HepG2 (cell line): ENCODE data around the gene DOC2A. TPM values are rescaled to one million over a fixed set of nuclear protein-coding genes. Genes with fewer than 3 reads are reported as not detected.

Source experiments
- BHLHE40 ChIP-seq: IDR thresholded peaks from 2 replicates; pipeline ENCODE4 v1.6.1; 2011; ENCODE audit warnings: low read length, improper control_type of control experiment
- ETV6 ChIP-seq: sonication (generic); formaldehyde crosslinking; conservative IDR thresholded peaks from 2 replicates; pipeline ENCODE4 v1.4.0; 2020; ENCODE audit warnings: missing genetic modification reagents
- GPN1 ChIP-seq: sonication (generic); formaldehyde crosslinking; IDR thresholded peaks from 2 replicates; pipeline ENCODE4 v1.5.1; 2020; ENCODE audit warnings: missing genetic modification reagents, borderline replicate concordance
- KDM5A ChIP-seq: fragments of 200-600 bp; sonication (generic); IDR thresholded peaks from 2 replicates; pipeline ENCODE4 v1.7.0; 2018; ENCODE audit warnings: antibody characterized with exemption, mild to moderate bottlenecking, low read length, borderline replicate concordance
- KLF12 ChIP-seq: sonication (generic); formaldehyde crosslinking; IDR thresholded peaks from 2 replicates; pipeline ENCODE4 v1.4.0; 2020; ENCODE audit warnings: missing genetic modification reagents, borderline replicate concordance
- KLF16 ChIP-seq, 2 experiments: sonication (generic) in 1 of 2; formaldehyde crosslinking in 1 of 2; IDR thresholded peaks; 2 replicates each; pipeline versions ENCODE4 v1.6.1 to v1.8.0; 2016 to 2023; ENCODE audit warnings: missing genetic modification reagents in 2 of 2, missing compliant biosample characterization in 1 of 2
- MIER3 ChIP-seq: IDR thresholded peaks from 2 replicates; pipeline ENCODE4 v1.6.1; 2016; ENCODE audit warnings: missing compliant biosample characterization, borderline replicate concordance
- MTA1 ChIP-seq: sonication (generic); formaldehyde crosslinking; IDR thresholded peaks from 2 replicates; pipeline ENCODE4 v1.4.0; 2020; ENCODE audit warnings: missing genetic modification reagents, mild to moderate bottlenecking, borderline replicate concordance
- PHF20 ChIP-seq: sonication (generic); formaldehyde crosslinking; IDR thresholded peaks from 2 replicates; pipeline ENCODE4 v1.5.0; 2020; ENCODE audit warnings: mild to moderate bottlenecking, missing genetic modification reagents
- STAG1 ChIP-seq: sonication (generic); formaldehyde crosslinking; IDR thresholded peaks from 2 replicates; pipeline ENCODE4 v1.4.0; 2020; ENCODE audit warnings: missing genetic modification reagents
- TCF12 ChIP-seq, 2 experiments: fragments of 450-650 bp in 1 of 2; sonication (generic) in 1 of 2; formaldehyde crosslinking in 1 of 2; IDR thresholded peaks; 2 replicates each; pipeline versions ENCODE4 v1.6.1 to v1.8.0; 2017 to 2022; ENCODE audit warnings: antibody characterized with exemption in 1 of 2, mild to moderate bottlenecking in 1 of 2, missing genetic modification reagents in 1 of 2, moderate library complexity in 1 of 2
- ZIK1 ChIP-seq: sonication (generic); formaldehyde crosslinking; IDR thresholded peaks from 2 replicates; pipeline ENCODE4 v1.5.0; 2020; ENCODE audit warnings: mild to moderate bottlenecking, low read depth, missing genetic modification reagents, borderline replicate concordance
- ZNF205 ChIP-seq: IDR thresholded peaks from 2 replicates; pipeline ENCODE4 v1.6.1; 2018; ENCODE audit warnings: missing biosample characterization, missing genetic modification reagents
- ZNF468 ChIP-seq: sonication (generic); formaldehyde crosslinking; IDR thresholded peaks from 2 replicates; pipeline ENCODE4 v1.8.0; 2022; ENCODE audit warnings: mild to moderate bottlenecking, moderate library complexity, missing genetic modification reagents
- ZNF619 ChIP-seq: sonication (generic); formaldehyde crosslinking; IDR thresholded peaks from 2 replicates; pipeline ENCODE4 v1.4.0; 2020; ENCODE audit warnings: mild to moderate bottlenecking, missing genetic modification reagents
- ZNF773 ChIP-seq: sonication (generic); formaldehyde crosslinking; IDR thresholded peaks from 2 replicates; pipeline ENCODE4 v1.4.0; 2020; ENCODE audit warnings: missing genetic modification reagents, borderline replicate concordance
- polyA plus RNA-seq, 8 experiments: library from polyadenylated mRNA; depleted of rRNA in 3 of 8; stranded (reverse) in 7 of 8; unstranded in 1 of 8; fragments of >200 nt; fragmentation: Illumina TruSeq in 4 of 8; extraction: Trizol in 4 of 8; gene quantifications; 2 replicates each; pipeline versions ENCODE4 v1.2.1 to v1.2.3, GENCODE V29; 2011 to 2016; ENCODE audit warnings: low read depth in 4 of 8, missing spikeins in 1 of 8, mixed read lengths in 1 of 8; ENCODE audit not compliant: insufficient read depth in 1 of 8
- total RNA-seq, 5 experiments: library from RNA; depleted of rRNA; stranded (reverse); fragments of >200 nt; fragmentation: Illumina TruSeq; extraction: Trizol; gene quantifications; 2 replicates each; pipeline ENCODE4 v1.2.3, GENCODE V29; 2016; ENCODE audit warnings: low read depth in 1 of 5
- TF ChIP-seq, protein P1 (sequence below): sonication (generic); IDR thresholded peaks from 2 replicates; pipeline ENCODE4 v1.6.1; 2016; ENCODE audit warnings: low read depth, borderline replicate concordance
- TF ChIP-seq, protein P2 (sequence below): sonication (generic); formaldehyde crosslinking; IDR thresholded peaks from 2 replicates; pipeline ENCODE4 v1.4.0; 2020; ENCODE audit warnings: mild to moderate bottlenecking, low read depth, missing genetic modification reagents
- TF ChIP-seq, protein P3 (sequence below): IDR thresholded peaks from 2 replicates; pipeline ENCODE4 v1.6.1; 2012; ENCODE audit warnings: low read depth, low read length, improper control_type of control experiment
- TF ChIP-seq, protein P4 (sequence below): sonication (generic); formaldehyde crosslinking; IDR thresholded peaks from 2 replicates; pipeline ENCODE4 v1.4.0; 2020; ENCODE audit warnings: missing genetic modification reagents
- TF ChIP-seq, protein P5 (sequence below): sonication (generic); formaldehyde crosslinking; IDR thresholded peaks from 2 replicates; pipeline ENCODE4 v1.8.1; 2023; ENCODE audit warnings: missing genetic modification reagents, mild to moderate bottlenecking, borderline replicate concordance
- TF ChIP-seq, protein P6 (sequence below): IDR thresholded peaks from 2 replicates; pipeline ENCODE4 v1.6.1; 2016; ENCODE audit warnings: missing compliant biosample characterization, missing genetic modification reagents, borderline replicate concordance

Gene DOC2A
- total and polyA plus RNA-seq, 2 of the 13 experiments (the other 11 are each of a cell fraction or from before 2014, with no cell fraction given): 0.15 to 0.55 TPM

DNA sequence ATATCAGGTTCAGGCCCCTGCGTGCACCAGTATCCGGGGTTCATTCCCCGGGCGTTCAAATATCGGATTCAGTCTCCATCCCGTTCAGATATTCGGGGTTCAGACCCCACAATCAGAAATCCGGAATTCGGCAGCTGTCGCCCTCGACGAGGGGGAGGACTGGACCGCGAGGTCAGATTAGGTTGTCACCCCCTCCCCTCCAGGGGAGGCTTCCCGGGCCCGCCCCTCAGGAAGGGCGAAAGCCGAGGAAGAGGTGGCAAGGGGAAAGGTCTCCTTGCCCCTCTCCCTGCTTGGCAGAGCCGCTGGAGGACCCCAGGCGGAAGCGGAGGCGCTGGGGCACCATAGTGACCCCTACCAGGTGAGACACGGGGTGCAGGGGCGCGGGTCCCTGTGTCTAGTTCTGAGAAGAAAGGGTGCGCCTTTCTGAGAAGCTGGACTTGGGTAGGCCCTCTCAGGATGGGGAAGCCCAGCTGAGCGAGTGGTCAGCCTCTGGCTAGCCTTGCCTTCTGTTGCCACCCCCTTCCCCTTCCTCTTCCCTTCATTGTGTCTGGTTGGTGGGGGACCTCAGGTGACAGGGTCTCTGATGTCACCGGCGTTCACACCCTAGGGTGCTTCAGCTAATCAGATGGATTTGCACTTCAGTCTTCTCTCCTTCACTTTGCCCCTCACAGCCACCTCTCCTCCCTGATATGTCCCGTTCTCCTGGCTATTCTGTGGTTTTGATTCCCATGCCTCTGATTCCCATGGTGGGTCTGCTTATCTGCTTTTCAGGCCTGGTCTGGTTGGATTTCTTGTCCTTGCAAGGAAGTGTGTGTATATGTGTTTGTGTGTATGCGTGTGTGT lies 36.3 kb downstream of the DOC2A start (continued):
- TF ChIP-seq, protein P1, sequence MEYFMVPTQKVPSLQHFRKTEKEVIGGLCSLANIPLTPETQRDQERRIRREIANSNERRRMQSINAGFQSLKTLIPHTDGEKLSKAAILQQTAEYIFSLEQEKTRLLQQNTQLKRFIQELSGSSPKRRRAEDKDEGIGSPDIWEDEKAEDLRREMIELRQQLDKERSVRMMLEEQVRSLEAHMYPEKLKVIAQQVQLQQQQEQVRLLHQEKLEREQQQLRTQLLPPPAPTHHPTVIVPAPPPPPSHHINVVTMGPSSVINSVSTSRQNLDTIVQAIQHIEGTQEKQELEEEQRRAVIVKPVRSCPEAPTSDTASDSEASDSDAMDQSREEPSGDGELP: peak; percentile 29; the same call in 1 of the 2 replicates
- TF ChIP-seq, protein P2, sequence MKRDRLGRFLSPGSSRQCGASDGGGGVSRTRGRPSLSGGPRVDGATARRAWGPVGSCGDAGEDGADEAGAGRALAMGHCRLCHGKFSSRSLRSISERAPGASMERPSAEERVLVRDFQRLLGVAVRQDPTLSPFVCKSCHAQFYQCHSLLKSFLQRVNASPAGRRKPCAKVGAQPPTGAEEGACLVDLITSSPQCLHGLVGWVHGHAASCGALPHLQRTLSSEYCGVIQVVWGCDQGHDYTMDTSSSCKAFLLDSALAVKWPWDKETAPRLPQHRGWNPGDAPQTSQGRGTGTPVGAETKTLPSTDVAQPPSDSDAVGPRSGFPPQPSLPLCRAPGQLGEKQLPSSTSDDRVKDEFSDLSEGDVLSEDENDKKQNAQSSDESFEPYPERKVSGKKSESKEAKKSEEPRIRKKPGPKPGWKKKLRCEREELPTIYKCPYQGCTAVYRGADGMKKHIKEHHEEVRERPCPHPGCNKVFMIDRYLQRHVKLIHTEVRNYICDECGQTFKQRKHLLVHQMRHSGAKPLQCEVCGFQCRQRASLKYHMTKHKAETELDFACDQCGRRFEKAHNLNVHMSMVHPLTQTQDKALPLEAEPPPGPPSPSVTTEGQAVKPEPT: no peak
- TF ChIP-seq KLF12 (no peak), PHF20 (CRISPR knock-in tag) (no peak), ZIK1 (CRISPR knock-in tag) (no peak), TCF12 (IDR thresholded peaks at IDR 0.05) (no peak), TCF12 (CRISPR knock-in tag; IDR thresholded peaks at IDR 0.05) (0 out of 2 replicates have a peak, but pooled peaks have one; percentile 16), BHLHE40 (0 out of 2 replicates have a peak, but pooled peaks have one; percentile 16), ZNF468 (CRISPR knock-in tag) (no peak), GPN1 (CRISPR knock-in tag) (no peak), ZNF773 (CRISPR knock-in tag) (0 out of 2 replicates have a peak, but pooled peaks have one; percentile 20), KLF16 (CRISPR knock-in tag; IDR thresholded peaks at IDR 0.05) (0 out of 4 replicates have a peak, but pooled peaks of 1 of the 2 experiments have one; percentile 26), STAG1 (CRISPR knock-in tag) (no peak), MIER3 (CRISPR knock-in tag) (no peak), ETV6 (CRISPR knock-in tag) (0 out of 2 replicates have a peak, but pooled peaks have one; percentile 14), ZNF619 (CRISPR knock-in tag) (peak; percentile 59; the same call in 1 of the 2 replicates), KDM5A (0 out of 2 replicates have a peak, but pooled peaks have one; percentile 23), MTA1 (CRISPR knock-in tag) (no peak), ZNF205 (CRISPR knock-in tag) (no peak)
- TF ChIP-seq, protein P3, sequence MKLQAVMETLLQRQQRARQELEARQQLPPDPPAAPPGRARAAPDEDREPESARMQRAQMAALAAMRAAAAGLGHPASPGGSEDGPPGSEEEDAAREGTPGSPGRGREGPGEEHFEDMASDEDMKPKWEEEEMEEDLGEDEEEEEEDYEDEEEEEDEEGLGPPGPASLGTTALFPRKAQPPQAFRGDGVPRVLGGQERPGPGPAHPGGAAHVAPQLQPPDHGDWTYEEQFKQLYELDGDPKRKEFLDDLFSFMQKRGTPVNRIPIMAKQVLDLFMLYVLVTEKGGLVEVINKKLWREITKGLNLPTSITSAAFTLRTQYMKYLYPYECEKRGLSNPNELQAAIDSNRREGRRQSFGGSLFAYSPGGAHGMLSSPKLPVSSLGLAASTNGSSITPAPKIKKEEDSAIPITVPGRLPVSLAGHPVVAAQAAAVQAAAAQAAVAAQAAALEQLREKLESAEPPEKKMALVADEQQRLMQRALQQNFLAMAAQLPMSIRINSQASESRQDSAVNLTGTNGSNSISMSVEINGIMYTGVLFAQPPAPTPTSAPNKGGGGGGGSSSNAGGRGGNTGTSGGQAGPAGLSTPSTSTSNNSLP: no peak
- TF ChIP-seq, protein P4, sequence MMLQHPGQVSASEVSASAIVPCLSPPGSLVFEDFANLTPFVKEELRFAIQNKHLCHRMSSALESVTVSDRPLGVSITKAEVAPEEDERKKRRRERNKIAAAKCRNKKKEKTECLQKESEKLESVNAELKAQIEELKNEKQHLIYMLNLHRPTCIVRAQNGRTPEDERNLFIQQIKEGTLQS (CRISPR knock-in tag): no peak
- TF ChIP-seq, protein P5, sequence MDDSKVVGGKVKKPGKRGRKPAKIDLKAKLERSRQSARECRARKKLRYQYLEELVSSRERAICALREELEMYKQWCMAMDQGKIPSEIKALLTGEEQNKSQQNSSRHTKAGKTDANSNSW (CRISPR knock-in tag): peak; percentile 34; the same call in 1 of the 2 replicates
- TF ChIP-seq, protein P6, sequence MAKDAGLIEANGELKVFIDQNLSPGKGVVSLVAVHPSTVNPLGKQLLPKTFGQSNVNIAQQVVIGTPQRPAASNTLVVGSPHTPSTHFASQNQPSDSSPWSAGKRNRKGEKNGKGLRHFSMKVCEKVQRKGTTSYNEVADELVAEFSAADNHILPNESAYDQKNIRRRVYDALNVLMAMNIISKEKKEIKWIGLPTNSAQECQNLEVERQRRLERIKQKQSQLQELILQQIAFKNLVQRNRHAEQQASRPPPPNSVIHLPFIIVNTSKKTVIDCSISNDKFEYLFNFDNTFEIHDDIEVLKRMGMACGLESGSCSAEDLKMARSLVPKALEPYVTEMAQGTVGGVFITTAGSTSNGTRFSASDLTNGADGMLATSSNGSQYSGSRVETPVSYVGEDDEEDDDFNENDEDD (CRISPR knock-in tag): 0 out of 2 replicates have a peak, but pooled peaks have one; percentile 10
